Liver (tissue), 3 donors: ENCODE results near the gene MT4.

Experiments used
- ATF3 ChIP-seq: IDR thresholded peaks from 2 replicates; pipeline ENCODE4 v1.6.1; 2016; ENCODE audit warnings: antibody characterized with exemption
- FOXA1 ChIP-seq: IDR thresholded peaks from 2 replicates; pipeline ENCODE4 v1.6.1; 2016; ENCODE audit warnings: antibody characterized with exemption
- GABPA ChIP-seq, 2 donors: IDR thresholded peaks in 1 of 2; conservative IDR thresholded peaks in 1 of 2; 2 replicates each; pipeline ENCODE4 v1.6.1; 2016; ENCODE audit warnings: antibody characterized with exemption in 2 of 2, mild to moderate bottlenecking in 1 of 2, moderate library complexity in 1 of 2
- HNF4A ChIP-seq, 2 donors: conservative IDR thresholded peaks; 2 replicates each; pipeline ENCODE4 v1.6.1; 2016; ENCODE audit warnings: antibody characterized with exemption in 2 of 2, mild to moderate bottlenecking in 2 of 2
- JUND ChIP-seq, 2 donors: IDR thresholded peaks; 2 replicates each; pipeline ENCODE4 v1.6.1; 2016; ENCODE audit warnings: antibody characterized with exemption in 2 of 2
- MAX ChIP-seq: IDR thresholded peaks from 2 replicates; pipeline ENCODE4 v1.6.1; 2016; ENCODE audit warnings: antibody characterized with exemption
- RAD21 ChIP-seq, 2 donors: IDR thresholded peaks; 2 replicates each; pipeline ENCODE4 v1.6.1; 2016; ENCODE audit warnings: antibody characterized with exemption in 2 of 2, mild to moderate bottlenecking in 2 of 2
- REST ChIP-seq: IDR thresholded peaks from 2 replicates; pipeline ENCODE4 v1.6.1; 2016; ENCODE audit warnings: antibody characterized with exemption, mild to moderate bottlenecking
- RXRA ChIP-seq, 2 donors: IDR thresholded peaks; 2 replicates each; pipeline ENCODE4 v1.6.1; 2017 to 2018; ENCODE audit warnings: antibody characterized with exemption in 2 of 2, mild to moderate bottlenecking in 1 of 2
- SP1 ChIP-seq: IDR thresholded peaks from 2 replicates; pipeline ENCODE4 v1.6.1; 2018; ENCODE audit warnings: antibody characterized with exemption, mild to moderate bottlenecking
- TAF1 ChIP-seq: conservative IDR thresholded peaks from 2 replicates; pipeline ENCODE4 v1.6.1; 2016; ENCODE audit warnings: antibody characterized with exemption, mild to moderate bottlenecking
- YY1 ChIP-seq: IDR thresholded peaks from 2 replicates; pipeline ENCODE4 v1.6.1; 2016; ENCODE audit warnings: antibody characterized with exemption, mild to moderate bottlenecking
- TF ChIP-seq, protein P1 (sequence below): fragments of 150-350 bp; IDR thresholded peaks from 2 replicates; pipeline ENCODE4 v1.5.1; 2017; ENCODE audit warnings: improper control_type of control experiment, low read depth, low read length; ENCODE audit not compliant: missing input control
- TF ChIP-seq, protein P2 (sequence below): IDR thresholded peaks from 2 replicates; pipeline ENCODE4 v1.6.1; 2016; ENCODE audit warnings: antibody characterized with exemption
- donor health status: healthy.
- donor health status: healthy.

GRCh38 chr16:56610017-56610608 is 45.2 kb downstream of the MT4 start:
- TF ChIP-seq, protein P1, sequence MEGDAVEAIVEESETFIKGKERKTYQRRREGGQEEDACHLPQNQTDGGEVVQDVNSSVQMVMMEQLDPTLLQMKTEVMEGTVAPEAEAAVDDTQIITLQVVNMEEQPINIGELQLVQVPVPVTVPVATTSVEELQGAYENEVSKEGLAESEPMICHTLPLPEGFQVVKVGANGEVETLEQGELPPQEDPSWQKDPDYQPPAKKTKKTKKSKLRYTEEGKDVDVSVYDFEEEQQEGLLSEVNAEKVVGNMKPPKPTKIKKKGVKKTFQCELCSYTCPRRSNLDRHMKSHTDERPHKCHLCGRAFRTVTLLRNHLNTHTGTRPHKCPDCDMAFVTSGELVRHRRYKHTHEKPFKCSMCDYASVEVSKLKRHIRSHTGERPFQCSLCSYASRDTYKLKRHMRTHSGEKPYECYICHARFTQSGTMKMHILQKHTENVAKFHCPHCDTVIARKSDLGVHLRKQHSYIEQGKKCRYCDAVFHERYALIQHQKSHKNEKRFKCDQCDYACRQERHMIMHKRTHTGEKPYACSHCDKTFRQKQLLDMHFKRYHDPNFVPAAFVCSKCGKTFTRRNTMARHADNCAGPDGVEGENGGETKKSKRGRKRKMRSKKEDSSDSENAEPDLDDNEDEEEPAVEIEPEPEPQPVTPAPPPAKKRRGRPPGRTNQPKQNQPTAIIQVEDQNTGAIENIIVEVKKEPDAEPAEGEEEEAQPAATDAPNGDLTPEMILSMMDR, result no peak
- no peak for TF ChIP-seq TAF1
- TF ChIP-seq SP1, result no peak
- TF ChIP-seq REST, result no peak
- TF ChIP-seq JUND (IDR thresholded peaks at IDR 0.05), result peak; percentile 22 to 57
- no peak for TF ChIP-seq ATF3
- TF ChIP-seq GABPA (IDR thresholded peaks at IDR 0.05 in 1 of 2, conservative IDR thresholded peaks at IDR 0.05 in 1 of 2), result no peak
- TF ChIP-seq RXRA (IDR thresholded peaks at IDR 0.05), result no peak
- TF ChIP-seq YY1, result no peak
- no peak for TF ChIP-seq MAX
- TF ChIP-seq, protein P2, sequence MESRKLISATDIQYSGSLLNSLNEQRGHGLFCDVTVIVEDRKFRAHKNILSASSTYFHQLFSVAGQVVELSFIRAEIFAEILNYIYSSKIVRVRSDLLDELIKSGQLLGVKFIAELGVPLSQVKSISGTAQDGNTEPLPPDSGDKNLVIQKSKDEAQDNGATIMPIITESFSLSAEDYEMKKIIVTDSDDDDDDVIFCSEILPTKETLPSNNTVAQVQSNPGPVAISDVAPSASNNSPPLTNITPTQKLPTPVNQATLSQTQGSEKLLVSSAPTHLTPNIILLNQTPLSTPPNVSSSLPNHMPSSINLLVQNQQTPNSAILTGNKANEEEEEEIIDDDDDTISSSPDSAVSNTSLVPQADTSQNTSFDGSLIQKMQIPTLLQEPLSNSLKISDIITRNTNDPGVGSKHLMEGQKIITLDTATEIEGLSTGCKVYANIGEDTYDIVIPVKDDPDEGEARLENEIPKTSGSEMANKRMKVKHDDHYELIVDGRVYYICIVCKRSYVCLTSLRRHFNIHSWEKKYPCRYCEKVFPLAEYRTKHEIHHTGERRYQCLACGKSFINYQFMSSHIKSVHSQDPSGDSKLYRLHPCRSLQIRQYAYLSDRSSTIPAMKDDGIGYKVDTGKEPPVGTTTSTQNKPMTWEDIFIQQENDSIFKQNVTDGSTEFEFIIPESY, result no peak
- no peak for TF ChIP-seq FOXA1
- no peak for TF ChIP-seq RAD21 (IDR thresholded peaks at IDR 0.05)
- TF ChIP-seq HNF4A (conservative IDR thresholded peaks at IDR 0.05), result peak in 1 of 2 donors; percentile 2
